HG03139 (cell line): ENCODE measurements around the gene CCDC112.

ENCODE experiments used
- ATAC-seq: cut with Tn5 transposase; IDR thresholded peaks from one replicate; pipeline ENCODE4 v1.9.1; 2021; ENCODE audit not compliant: unreplicated experiment

Gene CCDC112

DNA sequence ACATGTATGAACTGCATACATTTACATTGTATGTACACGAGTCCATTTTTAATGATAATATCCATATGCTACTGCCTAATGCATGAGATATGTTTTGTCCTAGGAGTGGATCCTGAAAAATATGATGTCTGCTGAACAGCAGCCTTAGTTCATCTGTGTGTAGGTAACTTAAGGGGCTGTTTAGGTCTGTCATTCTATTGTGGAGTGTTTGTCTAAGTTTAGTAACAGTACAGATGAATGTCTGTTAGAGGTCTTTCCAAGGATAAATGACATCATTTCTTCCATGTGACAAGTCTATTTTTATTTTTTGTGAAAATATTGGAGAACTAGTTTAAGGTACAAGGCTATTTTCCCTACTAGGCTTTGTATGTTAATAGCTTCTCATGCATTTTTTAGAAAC, 22.6 kb upstream of the CCDC112 start:
- no peak for ATAC-seq

DNA sequence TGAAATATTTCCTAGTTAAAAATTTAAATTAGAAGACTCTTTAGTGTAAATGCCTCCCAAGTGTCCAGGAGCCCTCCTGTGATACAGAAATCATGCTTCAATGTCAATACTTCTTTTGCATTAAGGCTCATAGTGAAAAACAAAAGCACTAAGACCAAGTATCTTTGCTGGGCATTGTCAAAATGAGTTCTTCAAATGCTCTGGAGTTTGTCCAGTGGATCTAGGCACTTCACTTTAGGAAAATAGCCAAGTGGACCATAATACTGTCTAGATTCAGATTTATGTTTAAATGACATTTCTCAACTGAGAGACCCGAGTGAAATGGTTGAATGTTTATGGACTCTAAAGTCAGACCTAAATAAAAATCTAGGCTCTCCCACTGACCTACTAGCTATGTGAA, 21.3 kb upstream of the CCDC112 start:
- no peak for ATAC-seq

DNA sequence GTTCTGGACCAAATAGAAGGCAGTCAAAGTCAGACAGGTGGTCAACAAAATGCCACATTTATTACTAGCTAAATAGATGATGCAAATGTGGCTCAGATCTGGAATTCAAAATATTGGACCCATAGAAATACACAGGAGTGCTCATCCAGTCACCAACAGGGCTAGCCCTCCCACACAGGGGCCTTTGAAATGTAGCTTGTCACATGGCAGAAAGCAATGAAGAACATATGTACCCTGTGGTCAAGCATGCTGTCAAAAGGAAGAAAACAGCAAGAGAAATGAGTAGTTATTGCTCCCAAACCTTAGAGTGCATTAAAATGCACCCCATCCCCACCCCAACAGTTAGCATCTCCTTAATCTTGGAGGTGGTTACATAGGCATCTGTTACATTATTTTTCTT, 20.9 kb upstream of the CCDC112 start:
- no peak for ATAC-seq

DNA sequence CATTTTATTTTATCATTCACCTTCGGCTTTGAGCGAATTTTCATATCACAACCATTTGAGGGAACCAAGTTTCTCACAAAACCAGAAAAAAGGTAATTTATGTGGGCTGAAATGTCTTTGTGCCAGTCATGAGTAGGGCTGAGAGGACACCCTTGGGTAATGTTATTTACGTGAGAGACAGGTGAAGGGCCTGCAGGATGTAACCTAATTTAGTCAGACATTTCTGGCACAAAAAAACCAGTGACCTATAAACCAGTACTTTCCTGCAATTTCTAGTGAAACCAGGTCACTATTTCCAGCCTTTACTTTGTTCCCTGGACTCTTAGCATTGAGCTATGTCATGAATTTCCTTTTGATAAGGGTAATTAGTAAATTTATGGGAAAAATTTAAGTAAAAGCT, 17.2 kb upstream of the CCDC112 start:
- no peak for ATAC-seq

DNA sequence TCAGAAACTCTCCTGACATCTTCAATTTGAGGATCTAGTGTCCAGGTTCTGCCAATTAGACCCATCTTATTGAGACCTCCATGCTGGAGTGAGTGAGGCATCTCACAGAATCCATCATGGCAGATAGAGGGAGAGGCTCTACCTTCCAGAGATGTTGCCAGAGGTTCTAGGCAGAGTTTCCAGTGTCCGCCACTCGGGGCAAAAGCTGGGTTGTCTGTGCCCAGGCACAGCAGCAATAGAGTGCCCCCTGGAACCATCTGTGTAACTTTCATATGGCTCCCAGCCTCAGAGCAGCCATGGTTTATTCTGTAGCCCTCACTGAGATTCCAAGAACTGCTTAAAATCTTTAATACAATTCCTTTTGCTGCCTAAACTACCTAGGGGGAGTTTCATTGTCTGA, 16.6 kb upstream of the CCDC112 start:
- ATAC-seq: no peak

DNA sequence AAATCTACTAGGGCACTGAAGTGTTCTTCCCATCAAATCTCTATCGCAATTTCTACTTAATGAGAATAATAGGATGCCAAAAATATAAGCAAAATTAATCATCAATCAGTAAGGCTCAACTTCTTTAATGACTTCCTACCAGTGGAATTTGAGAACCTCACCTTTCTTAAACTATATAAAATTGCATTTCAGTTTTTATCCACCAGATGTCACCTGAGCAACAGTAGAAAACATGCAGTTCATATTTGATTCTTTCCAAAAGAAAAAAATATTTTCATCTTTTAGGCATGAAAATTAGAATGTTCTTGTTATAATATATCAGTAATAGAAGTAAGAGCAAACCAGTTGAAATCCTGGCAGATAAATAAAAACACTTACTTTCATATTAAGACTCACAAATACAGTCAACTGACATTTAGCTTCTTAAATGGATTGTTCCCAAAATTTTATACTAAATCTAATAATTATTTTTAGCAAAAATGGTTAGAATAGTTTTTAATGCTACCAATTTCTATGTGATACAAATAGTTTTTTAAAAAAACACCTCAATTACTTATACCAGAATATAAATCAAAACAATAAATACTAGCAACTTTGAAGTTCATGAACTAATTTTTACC, 13.4 kb upstream of the CCDC112 start:
- no peak for ATAC-seq

DNA sequence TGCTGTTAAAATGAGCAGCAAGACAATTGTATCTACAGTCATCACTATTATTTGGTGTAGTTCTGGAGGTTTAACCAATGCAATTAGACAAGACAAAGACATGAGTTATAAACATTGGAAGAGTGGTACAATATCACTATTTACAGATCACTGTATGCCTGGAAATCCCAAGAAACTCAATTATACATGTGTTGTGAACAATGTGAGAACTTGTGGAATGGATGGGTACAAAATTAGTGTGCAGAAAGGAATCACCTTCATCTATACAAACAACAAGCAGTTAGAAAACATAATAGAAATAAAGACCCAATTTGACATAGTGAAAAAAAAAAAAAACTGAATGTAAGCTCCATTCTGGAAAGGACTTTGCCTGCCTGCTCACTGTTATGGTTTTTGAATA, 12.4 kb upstream of the CCDC112 start:
- ATAC-seq: no peak

DNA sequence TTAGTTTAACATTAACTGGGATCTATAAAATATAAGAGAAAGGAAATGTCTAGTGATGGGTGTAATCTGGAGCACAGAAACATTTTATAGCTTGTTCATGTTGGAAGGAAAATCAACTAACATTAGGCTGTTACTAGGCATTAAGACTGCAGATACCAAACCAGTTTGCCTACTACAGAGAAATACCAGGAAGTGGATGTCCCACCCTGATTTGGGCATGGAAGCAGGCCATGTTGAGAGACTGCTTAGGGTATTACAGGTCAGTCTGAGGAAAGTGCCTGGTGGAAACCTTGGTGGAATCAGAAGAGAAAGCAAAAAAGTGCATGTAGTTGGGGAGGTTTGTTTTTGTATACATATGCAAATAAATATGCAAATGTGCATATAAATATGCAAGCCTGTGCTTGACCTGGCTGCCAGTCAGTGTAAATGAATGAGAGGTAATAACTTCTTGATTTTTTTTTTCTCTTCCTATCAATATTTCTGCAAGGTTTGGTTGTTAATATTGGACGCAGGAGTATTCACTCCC, 9.6 kb upstream of the CCDC112 start:
- ATAC-seq: no peak

DNA sequence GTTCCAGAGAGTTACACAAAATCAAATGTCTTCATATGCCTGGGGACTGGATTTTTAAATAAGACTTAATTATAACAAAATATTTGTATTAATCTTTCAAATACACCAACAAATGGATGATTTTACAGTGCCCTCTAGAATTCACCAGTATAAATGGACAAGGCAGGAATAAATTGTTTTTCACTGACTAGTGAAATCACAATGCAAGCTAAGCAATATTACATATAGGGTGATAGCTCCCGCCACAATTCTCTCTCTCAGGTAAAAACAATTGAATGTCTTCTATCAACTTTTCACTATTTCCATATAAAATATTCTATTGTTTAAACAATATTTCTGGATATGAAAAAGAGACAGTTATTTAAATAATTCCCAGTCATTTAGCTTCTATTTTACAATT, 8.0 kb upstream of the CCDC112 start:
- no peak for ATAC-seq

DNA sequence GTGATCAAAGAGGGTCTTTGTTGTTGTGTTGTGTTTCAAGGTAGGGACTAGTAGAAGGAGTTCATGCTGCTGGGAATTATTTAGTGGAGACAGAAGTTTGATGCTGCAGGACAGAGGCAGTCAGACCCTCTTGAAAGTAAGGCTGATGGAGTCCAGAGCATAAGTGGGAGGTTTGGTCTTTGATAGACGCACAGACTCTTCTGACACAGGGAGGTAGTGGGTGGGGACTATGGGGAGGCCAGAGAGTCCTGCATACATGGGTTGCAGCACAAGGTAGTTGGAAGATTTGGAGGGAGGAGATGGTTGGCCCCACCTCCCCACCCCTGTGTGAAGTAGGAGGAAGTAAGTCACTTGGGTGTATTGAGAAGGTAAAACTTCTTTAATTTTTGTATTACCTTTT, 2.4 kb upstream of the CCDC112 start:
- no peak for ATAC-seq

DNA sequence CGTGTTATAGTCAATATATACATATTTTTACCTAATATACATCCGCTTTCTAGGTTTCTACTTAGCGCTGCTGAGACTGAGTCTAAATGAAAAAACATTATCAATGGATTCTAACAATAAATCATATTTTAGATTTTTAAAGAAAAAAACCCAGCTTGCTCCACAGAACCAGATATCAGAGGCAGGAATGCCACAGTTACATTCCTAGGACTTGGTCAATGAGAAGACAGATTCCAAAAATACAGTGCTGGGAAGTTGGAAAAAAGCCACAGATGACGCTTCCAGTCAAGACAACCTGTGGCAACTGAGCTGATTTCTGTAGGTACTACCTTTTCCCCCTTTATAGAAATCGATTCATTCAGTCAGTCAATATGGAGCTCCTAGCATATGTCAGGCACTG, 577 bp upstream of the CCDC112 start:
- ATAC-seq: no peak

DNA sequence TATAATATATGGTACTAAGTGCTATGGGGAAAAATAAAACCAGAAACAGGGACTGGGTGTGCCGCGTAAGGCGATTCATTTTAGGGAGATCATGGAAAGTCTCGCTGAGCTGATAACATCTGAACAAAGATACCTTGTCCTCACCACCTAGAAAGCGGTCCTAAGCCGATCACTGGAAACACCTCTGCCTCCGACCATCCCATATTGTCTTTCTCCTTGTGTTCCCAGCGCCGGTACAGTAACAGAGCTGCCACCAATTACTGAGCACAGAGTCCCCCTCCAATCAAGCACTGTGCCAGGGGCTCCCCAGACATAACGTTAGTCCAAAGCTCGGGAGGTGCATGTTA, 704 bp downstream of the CCDC112 start:
- ATAC-seq: no peak

DNA sequence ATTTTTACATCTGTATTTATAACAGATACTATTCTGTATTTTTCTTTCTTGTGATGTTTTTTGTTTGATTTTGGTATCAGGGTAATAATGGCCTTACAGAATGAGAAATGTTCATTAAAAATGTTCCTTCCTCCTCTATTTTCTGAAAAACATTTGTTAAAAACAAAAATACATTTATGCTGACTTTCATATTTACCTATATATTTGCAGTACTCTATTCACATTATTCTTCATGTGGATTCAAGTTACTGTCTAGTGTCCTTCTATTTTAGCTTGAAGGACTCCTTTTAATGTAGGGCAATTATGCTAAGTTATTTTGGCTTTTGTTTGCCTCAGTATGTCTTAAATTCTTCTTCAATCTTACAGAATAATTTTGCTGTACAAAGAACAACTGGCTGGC, 5.1 kb downstream of the CCDC112 start:
- ATAC-seq: no peak

DNA sequence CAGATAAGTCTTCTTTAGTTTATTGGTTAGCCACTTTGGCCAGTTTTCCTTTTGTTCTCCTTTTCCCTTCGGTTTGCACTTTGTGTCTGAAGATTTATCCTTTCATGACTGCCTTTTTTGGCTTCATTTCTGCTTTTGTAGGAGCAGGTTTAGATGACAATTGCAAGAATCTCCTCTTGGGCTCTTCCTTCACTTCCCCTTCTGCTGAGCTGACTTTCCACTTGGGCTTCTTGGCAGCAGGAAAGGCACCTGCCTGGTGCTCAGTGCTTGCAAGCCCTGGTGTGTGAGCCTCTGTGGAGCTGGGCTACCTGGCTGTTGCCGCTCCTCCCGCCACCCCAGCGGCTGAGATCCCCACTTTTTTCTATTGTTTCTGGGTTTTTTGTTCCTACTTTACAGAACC, 7.3 kb downstream of the CCDC112 start:
- ATAC-seq: no peak

DNA sequence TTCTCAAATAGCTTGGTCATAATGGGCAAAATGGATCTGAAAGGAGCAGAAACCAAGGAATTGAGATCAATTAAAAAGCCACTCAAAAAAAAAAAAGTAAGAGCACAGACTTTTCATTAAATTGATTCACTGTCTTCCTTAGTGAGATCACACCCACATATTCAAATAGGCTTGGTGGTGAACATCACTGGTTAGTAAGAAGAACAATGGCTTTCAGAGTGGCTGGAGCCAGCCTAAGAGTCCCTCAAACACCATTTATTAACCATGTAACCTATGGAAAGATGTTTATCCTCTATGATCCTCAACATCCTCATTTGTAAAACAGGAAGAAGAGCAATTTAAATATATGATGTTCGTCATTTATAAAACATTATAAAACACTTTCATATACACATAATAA, 12.4 kb downstream of the CCDC112 start:
- no peak for ATAC-seq

DNA sequence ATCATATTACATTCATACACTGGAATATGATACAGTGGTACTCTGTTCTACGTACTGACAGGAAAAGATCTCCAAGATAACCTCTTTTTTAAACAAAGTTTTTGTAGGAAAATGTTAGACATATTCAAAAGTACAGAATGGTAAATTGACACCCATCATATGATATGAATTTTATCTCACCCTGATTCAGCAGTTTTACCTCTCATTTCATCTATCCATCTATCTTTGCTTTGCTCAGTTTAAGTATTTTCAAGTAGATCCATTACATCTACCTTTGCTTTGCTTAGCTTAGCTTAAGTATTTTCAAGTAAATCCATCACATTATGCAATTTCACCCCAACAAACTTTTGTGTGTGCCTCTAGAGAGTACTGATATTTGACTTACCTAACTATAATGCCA, 14.3 kb downstream of the CCDC112 start:
- ATAC-seq: no peak

DNA sequence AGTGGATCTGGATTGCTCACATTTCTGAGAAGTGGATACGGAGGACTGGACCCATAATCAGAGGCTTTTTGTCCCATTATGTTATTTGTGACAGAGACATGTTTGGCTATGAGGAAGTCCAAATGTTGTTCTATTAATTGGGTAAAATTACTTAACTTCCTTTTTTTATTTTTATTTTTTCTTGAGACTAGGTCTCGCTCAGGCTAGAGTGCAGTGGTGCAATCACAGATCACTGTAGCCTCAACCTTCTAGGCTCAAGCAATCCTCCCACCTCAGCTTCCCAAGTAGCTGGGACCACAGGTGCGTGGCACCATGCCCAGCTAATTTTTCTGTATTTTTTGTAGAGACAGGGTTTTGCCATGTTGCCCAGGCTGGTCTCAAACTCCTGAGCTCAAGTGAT, 21.9 kb downstream of the CCDC112 start:
- no peak for ATAC-seq

DNA sequence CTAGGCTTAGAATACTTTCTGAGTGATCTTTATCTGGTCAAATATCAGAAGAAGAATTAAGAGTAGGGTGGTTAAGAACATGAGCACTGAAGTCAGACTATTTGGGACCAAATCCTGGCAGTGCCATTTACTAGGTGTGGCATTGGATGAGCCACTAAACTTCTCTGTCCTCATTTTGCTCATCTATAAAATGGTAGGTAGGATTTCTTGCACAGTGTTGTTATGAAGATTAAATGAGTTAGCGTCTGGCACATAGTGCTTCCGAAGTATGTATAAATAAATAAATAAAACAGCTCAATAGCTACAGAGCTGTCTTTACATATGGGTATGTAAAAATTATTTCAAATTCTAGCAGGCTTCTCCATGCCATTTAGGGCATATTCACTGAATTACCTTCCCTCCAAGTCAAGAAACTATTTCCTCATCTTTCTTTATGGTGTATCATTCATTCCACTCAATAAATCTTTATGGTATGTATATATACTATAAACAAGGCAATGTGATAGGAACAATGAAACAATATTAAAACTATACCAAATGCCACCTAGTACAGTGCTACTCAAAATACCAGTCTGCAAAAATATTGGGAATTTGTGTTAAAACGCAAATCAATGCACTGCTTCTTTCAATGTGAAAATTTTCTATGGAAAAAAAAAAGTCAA, 24.0 kb downstream of the CCDC112 start:
- no peak for ATAC-seq

DNA sequence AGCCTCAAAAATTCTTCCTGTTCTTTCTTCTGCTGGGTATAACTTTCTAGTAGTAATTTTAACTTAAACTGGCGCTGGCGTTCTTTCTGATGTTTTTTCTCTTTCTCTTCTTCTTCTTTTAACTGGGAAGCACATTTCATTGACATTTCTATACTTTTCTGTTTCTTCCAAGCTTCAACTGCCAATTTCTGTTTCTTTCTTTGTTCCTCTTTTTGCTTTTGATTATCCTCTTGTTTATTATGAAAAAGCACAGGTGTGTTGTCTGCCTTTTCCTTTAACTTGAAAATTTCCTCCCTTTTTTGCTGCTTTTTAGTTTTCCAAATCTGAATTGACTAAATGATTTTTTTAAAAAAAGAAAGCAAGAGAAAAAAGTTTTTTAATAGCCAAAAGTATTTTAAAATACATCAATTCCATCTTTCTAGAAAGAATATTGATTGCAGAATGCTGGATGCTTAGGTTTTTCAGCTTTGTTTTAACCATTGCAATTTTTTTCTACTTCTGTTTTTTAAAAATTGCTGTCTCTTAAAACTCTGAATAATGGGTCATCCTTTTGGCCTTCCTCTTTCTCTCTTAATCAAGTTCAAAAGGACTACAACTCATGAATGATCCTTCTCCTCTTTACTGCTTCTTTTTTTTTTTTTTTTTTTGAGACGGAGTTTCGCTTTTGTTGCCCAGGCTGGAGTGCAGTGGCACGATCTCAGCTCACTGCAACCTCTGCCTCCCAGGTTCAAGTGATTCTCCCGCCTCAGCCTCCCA, 25.0 kb downstream of the CCDC112 start:
- no peak for ATAC-seq

DNA sequence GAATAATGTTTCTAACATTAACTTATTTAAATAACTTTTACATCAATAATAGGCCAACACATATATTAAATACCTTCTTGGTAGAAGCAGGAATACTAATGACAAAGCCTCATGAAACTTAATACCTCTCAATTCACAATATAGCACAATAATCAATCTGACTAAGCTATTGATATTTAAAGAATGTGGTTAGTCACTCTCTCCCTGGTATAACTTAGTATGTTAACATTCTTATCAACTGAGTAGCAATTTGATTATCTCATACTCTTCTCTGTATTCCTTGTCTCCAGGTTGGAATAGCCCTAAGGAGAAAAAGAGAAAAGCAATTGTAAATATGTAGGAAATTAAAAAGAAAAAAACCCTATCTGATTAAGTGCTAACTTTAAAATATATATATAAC, 28.8 kb downstream of the CCDC112 start:
- ATAC-seq: no peak

DNA sequence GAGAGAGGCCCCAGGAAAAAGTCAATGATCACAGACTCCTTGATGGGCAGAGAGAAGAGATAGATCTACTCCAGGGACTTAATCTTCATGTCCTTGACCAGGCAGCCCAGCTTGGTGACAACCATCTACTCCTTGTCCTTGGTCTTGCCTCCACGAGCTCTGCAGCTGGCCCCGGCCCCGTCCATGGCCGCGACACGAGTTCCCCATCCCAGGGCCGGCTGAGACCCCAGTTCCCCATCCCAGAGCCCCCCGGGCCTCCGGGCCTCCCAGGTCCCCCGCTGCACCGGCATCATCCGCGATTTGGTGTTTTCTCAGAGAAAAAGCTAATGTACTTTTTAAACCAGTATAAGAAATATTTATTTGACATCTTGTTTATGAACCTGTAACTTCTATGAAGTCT, 31.2 kb downstream of the CCDC112 start:
- no peak for ATAC-seq

DNA sequence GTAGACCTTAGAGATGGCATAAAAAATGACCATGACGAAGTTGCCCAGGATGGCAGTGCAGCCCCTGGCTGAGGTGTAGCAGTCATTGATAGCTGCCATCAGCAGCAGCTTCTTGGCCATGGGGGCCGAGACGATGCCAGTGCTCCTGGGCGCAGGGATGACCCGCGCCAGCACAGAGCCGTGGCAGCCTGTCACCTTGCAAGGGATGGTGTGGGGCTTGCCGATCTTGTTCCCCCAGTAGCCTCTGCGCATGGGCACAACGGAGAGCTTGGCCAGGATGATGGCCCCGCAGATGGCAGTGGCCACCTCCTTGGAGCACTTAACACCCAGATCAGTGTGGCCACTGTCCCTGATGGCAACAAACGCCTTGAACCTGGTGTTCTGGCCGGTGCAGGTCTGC, 31.7 kb downstream of the CCDC112 start:
- ATAC-seq: no peak

DNA sequence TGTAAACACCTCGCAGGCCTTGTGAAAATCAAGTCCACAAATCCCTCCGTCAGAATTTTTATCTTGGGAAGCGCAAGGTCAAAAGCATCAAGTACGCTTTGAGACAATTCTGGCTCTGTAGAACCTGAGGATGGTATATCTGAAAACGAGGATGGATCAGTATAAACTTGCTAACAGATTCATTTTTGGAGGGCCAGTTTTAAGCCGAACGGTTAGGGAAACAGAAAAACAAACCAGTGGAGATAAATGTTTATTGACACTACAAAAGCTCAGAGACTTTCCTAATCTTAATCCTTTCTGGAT, 33.4 kb downstream of the CCDC112 start:
- no peak for ATAC-seq
